Measurements from ENCODE around the gene OBP2A. TPM values are rescaled to one million over a fixed set of nuclear protein-coding genes. Genes with fewer than 3 reads are reported as not detected.

The OBP2A gene
- total and polyA plus RNA-seq, 2 donors (not counting 1 experiment from before 2014, with no cell fraction given) = not detected

DNA sequence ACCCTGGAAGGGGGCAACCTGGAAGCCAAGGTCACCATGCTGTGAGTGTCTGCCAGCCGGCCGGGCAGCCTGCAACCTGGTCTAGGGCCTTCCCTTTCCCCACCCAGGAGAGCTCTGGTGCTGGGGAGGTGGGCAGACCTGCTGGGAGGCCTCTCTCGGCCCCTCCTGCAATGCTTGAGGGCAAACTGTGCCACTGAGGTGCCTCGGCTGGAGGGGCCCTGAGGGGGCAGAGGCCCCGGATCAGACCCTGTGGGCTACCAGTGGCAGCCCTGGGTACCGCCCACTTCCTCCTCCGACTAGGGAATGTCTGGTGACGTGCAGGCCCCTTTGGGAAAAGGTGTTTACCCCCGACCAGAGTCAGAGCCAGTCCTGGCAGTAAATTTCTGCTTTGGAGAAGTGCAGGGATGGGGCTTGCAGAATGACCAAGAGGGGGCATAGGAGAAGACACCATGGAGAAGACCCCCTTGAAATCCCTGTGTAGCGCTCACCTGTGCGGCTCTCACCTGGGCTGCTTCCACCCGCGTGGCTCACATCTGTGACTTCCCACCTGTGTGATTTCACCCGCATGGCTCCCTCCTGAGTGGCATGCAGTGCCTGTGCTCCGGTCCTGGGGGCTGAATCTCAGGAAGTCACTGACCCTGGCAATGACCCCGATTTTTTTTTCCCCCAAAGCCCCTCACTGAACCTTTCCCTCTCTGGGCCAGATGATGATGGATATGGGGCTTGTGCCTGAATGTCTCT, 23.6 kb upstream of the OBP2A start:
- H3K9me3 Mint-ChIP-seq (ENCODE audit: insufficient read depth) = no peaks in the 10 kb centered on the region
- H3K9me3 ChIP-seq (ENCODE audit: control extremely low read depth in 1 of 3, control insufficient read depth in 2 of 3, insufficient read depth in 1 of 3, low read length in 2 of 3) = peaks cover 0 to 4% (median 0%) of the 10 kb centered on the region in 3 donors
- intact Hi-C loops (cut with micrococcal nuclease) = no loop called here
- ChIA-PET CTCF (no interaction called here), POLR2A (no interaction called here)
- H3K27ac Mint-ChIP-seq = no peak overlapping the region
- no peaks in the 10 kb centered on the region for H3K79me2 ChIP-seq (ENCODE audit: control insufficient read depth, insufficient read depth, low read length)
- no peak overlapping the region for H3K4me3 Mint-ChIP-seq
- H3K36me3 ChIP-seq (replicated peaks in 1 of 2; ENCODE audit: control extremely low read depth in 1 of 2, control insufficient read depth in 1 of 2, extremely low read depth in 1 of 2, insufficient read depth in 2 of 2, low read length in 1 of 2) = no peaks in the 10 kb centered on the region
- ATAC-seq (ENCODE audit: low read depth) = no peak
- no peak overlapping the region for H3K4me2 ChIP-seq (replicated peaks; ENCODE audit: low read depth, low read length, poor library complexity, severe bottlenecking)
- H3K4me1 Mint-ChIP-seq = no peaks in the 10 kb centered on the region
- no peak overlapping the region for H3K27ac ChIP-seq (ENCODE audit: low read length in 2 of 2)
- no peak overlapping the region for H3K9ac ChIP-seq (ENCODE audit: low read length)
- H2AFZ ChIP-seq (ENCODE audit: insufficient read depth, low read depth, low read length, poor library complexity, severe bottlenecking) = no peak overlapping the region
- H3K4me1 ChIP-seq (ENCODE audit: control insufficient read depth in 2 of 2, insufficient read depth in 2 of 2, low read length in 2 of 2) = no peaks in the 10 kb centered on the region
- 62% methylated on average over 12 of the region's 16 CpGs for WGBS (ENCODE audit: insufficient coverage)
- DNase-seq = no peak
- H3K4me3 ChIP-seq (ENCODE audit: control extremely low read depth in 1 of 5, extremely low read depth in 1 of 5, insufficient read depth in 1 of 5, low read depth in 2 of 5, low read length in 4 of 5) = no peak overlapping the region
- H4K20me1 ChIP-seq (ENCODE audit: control insufficient read depth, insufficient read depth, low read length, poor library complexity, severe bottlenecking) = no peaks in the 10 kb centered on the region
- no peak for TF ChIP-seq EZH2 (IDR thresholded peaks at IDR 0.05; ENCODE audit: borderline replicate concordance, insufficient read depth, low read depth, low read length, poor library complexity, severe bottlenecking)
- TF ChIP-seq, protein P1, sequence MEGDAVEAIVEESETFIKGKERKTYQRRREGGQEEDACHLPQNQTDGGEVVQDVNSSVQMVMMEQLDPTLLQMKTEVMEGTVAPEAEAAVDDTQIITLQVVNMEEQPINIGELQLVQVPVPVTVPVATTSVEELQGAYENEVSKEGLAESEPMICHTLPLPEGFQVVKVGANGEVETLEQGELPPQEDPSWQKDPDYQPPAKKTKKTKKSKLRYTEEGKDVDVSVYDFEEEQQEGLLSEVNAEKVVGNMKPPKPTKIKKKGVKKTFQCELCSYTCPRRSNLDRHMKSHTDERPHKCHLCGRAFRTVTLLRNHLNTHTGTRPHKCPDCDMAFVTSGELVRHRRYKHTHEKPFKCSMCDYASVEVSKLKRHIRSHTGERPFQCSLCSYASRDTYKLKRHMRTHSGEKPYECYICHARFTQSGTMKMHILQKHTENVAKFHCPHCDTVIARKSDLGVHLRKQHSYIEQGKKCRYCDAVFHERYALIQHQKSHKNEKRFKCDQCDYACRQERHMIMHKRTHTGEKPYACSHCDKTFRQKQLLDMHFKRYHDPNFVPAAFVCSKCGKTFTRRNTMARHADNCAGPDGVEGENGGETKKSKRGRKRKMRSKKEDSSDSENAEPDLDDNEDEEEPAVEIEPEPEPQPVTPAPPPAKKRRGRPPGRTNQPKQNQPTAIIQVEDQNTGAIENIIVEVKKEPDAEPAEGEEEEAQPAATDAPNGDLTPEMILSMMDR (IDR thresholded peaks at IDR 0.05) = no peak
- peaks cover 11% of the 10 kb centered on the region for H3K27me3 Mint-ChIP-seq
- H3K27me3 ChIP-seq (replicated peaks in 1 of 4; ENCODE audit: control extremely low read depth in 1 of 4, control insufficient read depth in 3 of 4, insufficient read depth in 4 of 4, low read length in 3 of 4) = no peaks in the 10 kb centered on the region

DNA sequence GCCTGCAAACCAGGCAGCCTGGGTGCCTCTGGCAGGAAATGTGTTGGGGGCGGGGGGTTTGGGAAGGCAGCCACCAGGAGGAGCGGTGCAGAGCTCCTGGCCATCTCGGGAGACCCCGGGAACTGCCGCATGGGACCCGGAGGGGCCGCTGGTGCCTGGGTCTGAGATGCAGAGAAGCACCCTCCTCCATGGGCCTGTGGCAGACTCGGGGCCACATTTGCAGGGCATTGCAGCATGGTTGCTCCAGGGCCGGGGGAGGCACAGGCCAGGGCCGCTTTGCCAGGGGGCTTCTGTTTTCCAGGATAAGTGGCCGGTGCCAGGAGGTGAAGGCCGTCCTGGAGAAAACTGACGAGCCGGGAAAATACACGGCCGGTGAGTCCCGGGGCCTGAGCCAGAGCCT, 23.0 kb upstream of the OBP2A start:
- CTCF ChIA-PET = no interaction called here
- Mint-ChIP-seq H3K4me1 (no peaks in the 10 kb centered on the region), H3K27me3 (peaks cover 7% of the 10 kb centered on the region), H3K9me3 (ENCODE audit: insufficient read depth) (no peaks in the 10 kb centered on the region), H3K4me3 (no peak overlapping the region), H3K27ac (no peak overlapping the region)
- Histone ChIP-seq H4K20me1 (ENCODE audit: control insufficient read depth, insufficient read depth, low read length, poor library complexity, severe bottlenecking) (no peaks in the 10 kb centered on the region), H3K36me3 (replicated peaks in 1 of 2; ENCODE audit: control extremely low read depth in 1 of 2, control insufficient read depth in 1 of 2, extremely low read depth in 1 of 2, insufficient read depth in 2 of 2, low read length in 1 of 2) (no peaks in the 10 kb centered on the region), H3K4me2 (replicated peaks; ENCODE audit: low read depth, low read length, poor library complexity, severe bottlenecking) (no peak overlapping the region), H3K79me2 (ENCODE audit: control insufficient read depth, insufficient read depth, low read length) (no peaks in the 10 kb centered on the region), H3K9me3 (ENCODE audit: control extremely low read depth in 1 of 3, control insufficient read depth in 2 of 3, insufficient read depth in 1 of 3, low read length in 2 of 3) (peaks cover 0 to 8% (median 0%) of the 10 kb centered on the region in 3 donors), H3K27me3 (replicated peaks in 1 of 4; ENCODE audit: control extremely low read depth in 1 of 4, control insufficient read depth in 3 of 4, insufficient read depth in 4 of 4, low read length in 3 of 4) (no peaks in the 10 kb centered on the region), H3K27ac (ENCODE audit: low read length in 2 of 2) (no peak overlapping the region), H3K4me1 (ENCODE audit: control insufficient read depth in 2 of 2, insufficient read depth in 2 of 2, low read length in 2 of 2) (no peaks in the 10 kb centered on the region), H3K9ac (ENCODE audit: low read length) (no peak overlapping the region), H2AFZ (ENCODE audit: insufficient read depth, low read depth, low read length, poor library complexity, severe bottlenecking) (no peak overlapping the region), H3K4me3 (ENCODE audit: control extremely low read depth in 1 of 5, extremely low read depth in 1 of 5, insufficient read depth in 1 of 5, low read depth in 2 of 5, low read length in 4 of 5) (no peak overlapping the region)
- no peak for TF ChIP-seq EZH2 (IDR thresholded peaks at IDR 0.05; ENCODE audit: borderline replicate concordance, insufficient read depth, low read depth, low read length, poor library complexity, severe bottlenecking)
- TF ChIP-seq, protein P1 (IDR thresholded peaks at IDR 0.05) = no peak
- DNase-seq (no peak), ATAC-seq (ENCODE audit: low read depth) (no peak)
- WGBS (ENCODE audit: insufficient coverage) = 74% methylated on average over 17 of the region's 17 CpGs
- intact Hi-C loops (cut with micrococcal nuclease) = no loop called here
- POLR2A ChIA-PET = no interaction called here
